NCI-H2227 (cell line): ENCODE data around the gene FAM234B.
"Not testable (repeated sequence)": the region's sequence is repeated elsewhere in the genome, so short reads cannot be mapped to it uniquely, and the experiment has no call there.

Experiments used
- DNase-seq: peaks from one replicate; lab custom pipeline; 2025; ENCODE audit not compliant: unreplicated experiment; lab: John Stamatoyannopoulos, UW

Gene FAM234B

GRCh38 chr12:13022851-13023271, 21.3 kb upstream of the FAM234B start:
- DNase-seq: peak; percentile 90

GRCh38 chr12:13023811-13024530, 20.2 kb upstream of the FAM234B start:
- DNase-seq: no peak

DNA sequence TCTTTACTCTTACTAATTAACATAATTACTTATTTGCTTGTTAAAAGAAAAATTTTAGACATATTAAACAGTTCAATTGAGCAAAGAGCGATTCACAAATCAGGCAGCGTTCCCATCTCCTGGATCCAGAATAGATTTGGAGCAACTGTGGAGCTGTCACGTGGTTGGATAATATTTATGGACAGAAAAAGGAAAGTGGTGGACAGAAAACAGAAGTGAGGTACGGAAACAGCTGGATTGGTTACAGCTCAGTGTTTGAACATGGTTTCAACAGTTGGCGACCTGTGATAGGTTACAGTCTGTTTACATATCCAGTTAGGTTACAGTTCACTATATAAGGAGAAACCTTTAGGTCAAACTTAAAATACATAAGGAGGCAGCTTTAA, 19.7 kb upstream of the FAM234B start:
- DNase-seq: no peak

DNA sequence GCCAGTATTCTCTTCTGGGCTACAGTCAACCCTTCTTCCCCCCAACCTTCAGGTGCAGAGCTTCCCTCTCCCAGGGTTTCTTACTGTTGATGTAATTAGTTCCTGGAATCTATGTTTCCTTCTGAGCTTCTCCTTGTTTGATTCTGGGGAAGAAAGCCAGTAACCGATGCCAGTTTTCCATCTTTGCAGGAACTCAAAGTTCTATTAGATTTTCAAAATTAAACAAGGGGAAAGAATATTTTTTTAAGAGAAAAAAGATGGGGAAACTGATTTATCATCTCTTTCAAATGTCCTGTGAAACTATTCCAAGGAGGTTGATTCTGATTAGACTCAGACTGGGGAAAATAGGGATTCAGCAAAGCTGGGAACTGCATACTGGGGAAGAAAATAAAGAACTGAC, 17.9 kb upstream of the FAM234B start:
- DNase-seq: no peak

GRCh38 chr12:13027032-13027431, 17.1 kb upstream of the FAM234B start:
- no peak for DNase-seq

- no peak for DNase-seq
Measured at GRCh38 chr12:13027508-13027907, 16.7 kb upstream of the FAM234B start.

DNA sequence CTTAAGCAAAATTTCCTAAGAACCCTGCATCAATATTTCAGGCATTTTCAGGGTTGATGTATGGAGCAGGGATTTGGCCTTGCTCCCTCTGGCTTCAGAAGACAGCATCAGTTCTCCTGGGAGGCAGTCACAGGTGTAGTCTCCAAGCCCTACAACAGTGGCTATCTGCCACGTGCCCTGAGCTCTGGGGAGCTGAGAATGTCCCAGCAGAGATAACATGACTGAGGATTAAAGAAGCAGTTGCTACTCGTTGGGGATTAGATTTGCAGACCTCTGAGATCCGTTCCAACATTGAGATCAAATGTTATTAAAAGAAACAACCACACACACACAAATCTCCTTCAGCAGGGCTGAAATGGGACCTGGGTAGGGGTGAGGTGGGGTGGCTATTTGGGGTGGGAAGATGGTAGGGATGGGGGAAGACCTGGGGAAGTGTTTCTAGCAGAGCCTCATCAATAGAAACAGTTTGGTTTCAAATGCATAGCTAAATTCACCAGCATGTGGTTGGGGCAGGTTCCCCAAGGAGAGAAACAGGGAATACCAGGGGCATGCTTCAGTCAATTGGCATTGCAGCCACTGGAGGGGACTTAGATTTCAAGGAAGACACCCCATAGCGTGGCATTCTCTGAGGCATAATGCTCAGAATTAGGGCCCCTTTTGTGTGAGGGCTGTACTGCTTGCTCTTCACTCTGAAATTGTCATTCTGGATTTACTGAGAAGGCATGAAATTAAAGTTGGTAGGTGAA, 15.2 kb upstream of the FAM234B start:
- no peak for DNase-seq

- no peak for DNase-seq
Measured at GRCh38 chr12:13030541-13031291, 13.5 kb upstream of the FAM234B start.

DNA sequence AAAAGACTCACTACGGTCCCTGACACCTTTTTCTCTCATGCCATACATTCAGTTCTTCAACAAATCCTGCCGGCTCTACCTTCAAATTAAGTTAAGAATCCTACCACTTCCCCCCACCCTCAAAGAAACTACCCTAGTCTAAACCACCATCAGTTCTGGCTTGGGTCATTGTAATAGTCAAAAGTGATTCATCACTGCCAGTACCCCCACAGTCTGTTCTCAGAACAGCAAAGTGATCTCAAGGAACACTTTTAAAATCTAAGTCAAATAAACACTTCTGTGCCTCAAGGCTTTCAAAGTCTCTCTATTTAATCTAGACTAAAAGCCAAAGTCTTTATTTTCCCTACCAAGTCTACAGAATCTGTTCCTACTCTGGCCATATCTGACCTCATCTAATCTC, 12.0 kb upstream of the FAM234B start:
- DNase-seq: no peak

GRCh38 chr12:13033476-13033875, 10.7 kb upstream of the FAM234B start:
- no peak for DNase-seq

GRCh38 chr12:13035335-13035734, 8.8 kb upstream of the FAM234B start:
- DNase-seq: not testable (repeated sequence)

DNA sequence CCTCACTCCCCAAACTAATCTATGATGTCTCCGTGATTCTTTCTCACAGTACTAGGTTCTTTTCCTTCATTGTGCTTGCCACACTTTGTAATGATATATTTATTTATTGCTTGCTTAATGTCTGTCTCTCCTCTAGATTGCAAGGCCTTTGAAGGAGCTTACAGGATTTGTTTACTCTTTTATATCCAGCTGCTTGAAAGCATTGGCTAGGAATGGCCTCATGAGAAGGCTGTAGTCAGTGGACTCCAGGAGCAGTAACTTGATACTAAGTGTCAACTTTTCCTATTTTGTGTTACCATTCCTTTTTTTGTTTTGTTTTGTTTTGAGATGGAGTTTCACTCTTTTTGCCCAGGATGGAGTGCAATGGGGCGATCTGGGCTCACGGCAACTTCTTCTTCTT, 7.3 kb upstream of the FAM234B start:
- DNase-seq: no peak

DNA sequence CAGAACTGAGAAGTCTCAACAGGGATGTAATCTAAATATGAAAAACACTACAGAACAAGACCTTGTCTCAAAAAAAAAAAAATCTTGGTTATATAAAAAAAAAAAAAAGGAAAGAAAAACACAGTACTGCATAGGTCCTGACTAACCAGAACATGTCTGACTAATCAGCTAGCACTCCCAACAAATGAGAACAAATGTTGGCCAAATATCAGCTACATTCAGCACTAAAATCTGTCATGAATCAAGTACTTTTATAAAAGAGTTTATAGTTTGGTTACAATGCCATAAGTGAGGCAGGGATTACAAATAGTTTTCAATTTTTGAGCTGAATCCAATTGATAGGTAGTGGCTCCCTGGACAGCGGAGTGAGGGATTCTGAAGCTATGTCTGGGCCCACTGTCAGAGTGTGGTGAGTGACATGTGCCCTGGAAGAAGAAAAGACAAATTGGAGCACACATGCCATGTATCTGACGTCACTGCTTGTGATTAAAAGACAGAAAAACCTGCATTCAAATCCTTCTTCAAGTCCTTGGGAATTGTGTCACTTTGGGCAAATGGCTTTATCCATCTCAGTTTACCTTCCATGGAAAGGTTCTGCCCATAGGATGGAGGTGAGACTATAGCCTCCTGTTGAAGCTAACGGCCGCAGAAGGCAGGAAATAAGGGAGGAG, 5.6 kb upstream of the FAM234B start:
- no peak for DNase-seq

- peak; percentile 1 for DNase-seq
Measured at GRCh38 chr12:13039328-13039956, 4.7 kb upstream of the FAM234B start.

- no peak for DNase-seq
Measured at GRCh38 chr12:13041224-13041623, 3.0 kb upstream of the FAM234B start.

- no peak for DNase-seq
Measured at GRCh38 chr12:13042666-13043230, 1.4 kb upstream of the FAM234B start.

GRCh38 chr12:13044906-13045299, 722 bp downstream of the FAM234B start:
- DNase-seq: no peak

DNA sequence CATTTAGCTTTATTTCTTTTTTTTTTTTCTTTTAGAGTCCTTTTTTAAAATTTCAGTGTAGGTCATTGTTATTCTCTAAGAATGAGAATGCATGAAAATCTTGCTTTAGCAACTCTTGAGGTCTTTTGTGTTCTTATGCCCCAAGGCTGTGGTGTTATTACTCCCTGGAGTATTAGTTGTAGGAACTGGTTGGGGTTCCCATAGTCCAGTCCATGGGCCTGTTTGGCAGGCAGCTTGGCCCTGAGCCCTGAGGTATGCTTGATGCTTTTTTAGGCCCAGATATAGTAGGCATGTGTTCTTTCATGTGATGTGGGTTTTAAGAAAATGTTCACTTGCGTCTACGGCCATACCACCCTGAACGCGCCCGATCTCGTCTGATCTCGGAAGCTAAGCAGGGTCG, 1.6 kb downstream of the FAM234B start:
- no peak for DNase-seq

GRCh38 chr12:13046964-13047363, 2.8 kb downstream of the FAM234B start:
- DNase-seq: no peak

DNA sequence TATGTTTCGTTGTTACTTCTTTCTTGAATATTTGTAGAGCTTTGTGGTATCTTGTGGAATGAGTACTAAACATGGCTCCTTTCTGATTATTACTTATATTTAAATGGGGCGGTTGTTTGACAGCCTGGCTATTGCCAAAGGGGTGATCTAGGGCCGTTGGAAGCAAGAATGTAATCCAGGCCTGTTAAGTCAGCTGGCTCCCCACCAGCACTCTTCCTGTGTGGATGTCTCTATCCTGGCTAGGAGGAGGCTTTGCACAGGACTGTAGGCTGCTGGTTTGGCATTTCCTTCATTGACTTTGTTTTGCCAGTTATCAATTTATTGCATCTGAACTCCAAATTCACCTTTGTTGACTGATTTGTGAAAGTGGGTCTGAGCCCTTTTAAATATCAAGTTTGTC, 5.6 kb downstream of the FAM234B start:
- DNase-seq: no peak

DNA sequence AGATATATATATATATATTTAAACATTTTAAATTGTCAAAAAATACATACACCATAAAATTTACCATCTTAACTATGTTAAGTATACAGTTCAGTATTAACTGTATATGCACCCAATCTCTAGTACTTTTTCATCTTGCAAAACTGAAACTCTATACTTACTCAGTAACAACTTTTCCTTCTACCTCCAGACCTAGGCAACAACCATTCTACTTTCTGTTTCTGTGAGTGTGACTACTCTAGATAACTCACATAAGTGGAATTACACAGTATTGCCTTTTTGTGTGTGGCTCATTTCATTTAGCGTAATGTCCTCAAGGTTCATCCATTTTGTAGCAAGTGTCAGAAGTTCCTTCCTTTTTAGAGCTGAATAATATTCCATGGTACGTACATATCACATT, 8.2 kb downstream of the FAM234B start:
- no peak for DNase-seq
